NCI-H1417 (cell line): ENCODE results near the gene PPP1R14C.
A peak's percentile ranks its signal among the peaks of the same experiment; 100 is the strongest.

Source experiments
- DNase-seq, 3 experiments: peaks; one replicate each; lab custom pipeline; 2025; lab: John Stamatoyannopoulos, UW

Gene PPP1R14C

DNA sequence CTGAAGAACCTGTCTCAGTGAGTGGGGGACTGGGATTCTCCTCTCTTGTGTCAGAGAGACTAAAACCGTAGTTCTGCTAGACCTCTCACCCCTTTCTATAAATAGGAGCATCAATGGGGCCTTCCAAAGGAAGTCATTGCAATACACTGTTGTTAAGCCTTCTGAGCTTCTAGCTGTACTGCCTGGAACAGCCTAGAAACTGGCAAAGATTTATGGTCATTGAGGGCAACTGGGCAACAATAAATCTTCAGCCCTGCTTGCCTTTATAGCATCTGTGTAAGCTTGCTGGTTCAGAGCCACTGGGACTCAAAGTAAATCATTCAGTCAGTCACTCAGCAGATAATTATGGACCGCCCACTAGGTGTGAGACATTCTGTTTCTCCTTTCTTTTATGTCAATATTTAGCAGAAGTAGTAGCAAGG lies 53.2 kb downstream of the PPP1R14C start:
- peak; percentile 44 to 89 (median 63) for DNase-seq

DNA sequence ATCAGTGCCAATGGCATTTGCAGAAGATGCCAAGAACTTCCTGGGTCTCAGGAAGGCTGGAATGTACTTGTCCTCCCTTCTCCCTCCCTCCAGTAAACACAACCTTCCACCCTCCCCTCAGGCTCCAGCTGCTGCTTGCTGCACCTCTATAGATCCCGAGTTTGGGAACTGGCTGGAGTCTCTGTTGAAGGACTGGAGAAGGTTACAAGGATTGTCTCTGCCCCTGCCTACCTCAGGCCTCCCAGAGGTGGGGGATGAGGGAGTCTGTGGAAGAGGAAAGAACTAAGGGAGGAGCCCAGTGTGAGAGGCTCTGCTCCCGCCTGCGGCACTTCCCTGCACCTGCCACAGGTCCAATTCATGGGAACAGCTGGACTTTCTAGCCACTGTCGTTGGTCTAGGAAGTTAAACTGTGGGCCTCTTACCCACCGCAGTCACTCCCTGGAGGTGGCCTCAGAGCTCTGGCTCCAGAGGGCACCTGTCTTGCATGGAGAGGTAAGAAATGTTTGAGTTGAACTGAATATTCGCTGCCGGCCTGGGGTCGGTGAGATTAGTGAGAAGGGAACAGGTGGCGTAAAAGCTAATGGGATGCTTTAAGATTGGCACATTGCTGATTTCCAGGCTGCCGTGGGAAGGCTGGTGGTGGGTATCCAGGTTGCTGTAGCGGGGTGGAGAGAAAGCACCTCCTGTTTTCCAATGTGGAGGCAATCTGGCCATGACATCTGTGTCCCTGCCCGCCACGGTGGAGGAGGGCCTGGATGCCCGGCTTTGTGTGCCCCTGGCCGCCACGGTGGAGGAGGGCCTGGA lies 54.3 kb downstream of the PPP1R14C start:
- peak; percentile 39 to 76 (median 52) for DNase-seq

DNA sequence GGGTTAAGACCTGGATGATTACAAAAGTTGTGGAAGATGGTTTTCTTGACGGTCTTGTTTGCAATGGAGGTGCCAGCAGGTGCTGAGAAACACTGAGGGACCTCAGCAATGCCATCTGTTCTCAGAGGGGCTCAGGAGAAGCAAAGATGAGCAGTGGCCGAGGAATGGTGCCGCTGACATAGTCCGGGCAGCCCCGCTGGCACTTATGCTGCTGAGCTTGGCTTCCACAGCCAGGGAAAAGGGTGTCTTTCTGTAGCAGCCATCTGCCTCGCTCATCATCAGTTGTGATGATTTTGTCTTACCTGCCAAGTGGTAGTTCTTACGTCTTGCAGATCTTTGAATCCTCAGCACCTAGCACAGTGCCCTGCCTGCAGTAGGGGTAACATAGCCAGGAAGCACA lies 55.7 kb downstream of the PPP1R14C start:
- no peak for DNase-seq

DNA sequence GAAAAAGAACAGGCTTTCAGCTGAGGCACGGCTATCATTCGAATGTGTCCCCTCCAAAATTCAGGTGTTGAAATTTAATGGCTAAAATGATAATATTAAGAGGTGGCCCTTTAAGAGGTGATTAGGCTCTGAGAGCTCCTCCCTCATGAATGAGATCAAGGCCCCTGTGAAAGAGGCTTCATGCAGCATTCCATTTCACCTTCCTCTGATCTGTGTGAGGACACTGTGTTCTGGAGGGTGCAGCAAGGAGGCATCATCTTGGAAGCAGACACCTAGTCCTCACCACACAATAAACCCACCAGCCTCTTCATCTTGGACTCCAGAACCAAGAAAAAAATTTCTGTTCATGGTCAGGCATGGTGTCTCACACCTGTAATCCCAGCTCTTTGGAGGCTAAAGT lies 56.4 kb downstream of the PPP1R14C start:
- no peak for DNase-seq

GRCh38 chr6:150200428-150201100 lies 57.7 kb downstream of the PPP1R14C start:
- DNase-seq = peak in 1 of 3 experiments; percentile 8

DNA sequence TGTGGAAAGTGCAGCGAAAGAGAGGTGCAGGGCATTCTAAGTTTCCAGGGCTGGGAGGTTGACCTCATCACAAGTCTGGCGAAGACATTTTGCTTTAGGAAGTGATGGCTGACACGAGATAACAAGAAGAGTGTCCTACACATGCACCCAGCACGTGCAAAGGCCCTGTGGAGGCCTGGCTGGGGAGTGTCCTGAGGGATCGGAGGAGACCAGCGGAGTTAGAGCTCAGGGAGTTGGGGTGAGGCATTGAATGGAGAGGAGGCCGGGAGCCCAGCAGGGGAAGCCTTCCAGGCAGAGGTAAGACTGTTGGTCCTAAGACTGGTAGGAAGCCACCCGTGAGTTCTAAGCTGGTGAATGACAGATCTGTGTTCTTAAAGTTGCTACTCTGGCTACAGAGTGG lies 58.4 kb downstream of the PPP1R14C start:
- no peak for DNase-seq

GRCh38 chr6:150201772-150202329 lies 59.0 kb downstream of the PPP1R14C start:
- DNase-seq = no peak

DNA sequence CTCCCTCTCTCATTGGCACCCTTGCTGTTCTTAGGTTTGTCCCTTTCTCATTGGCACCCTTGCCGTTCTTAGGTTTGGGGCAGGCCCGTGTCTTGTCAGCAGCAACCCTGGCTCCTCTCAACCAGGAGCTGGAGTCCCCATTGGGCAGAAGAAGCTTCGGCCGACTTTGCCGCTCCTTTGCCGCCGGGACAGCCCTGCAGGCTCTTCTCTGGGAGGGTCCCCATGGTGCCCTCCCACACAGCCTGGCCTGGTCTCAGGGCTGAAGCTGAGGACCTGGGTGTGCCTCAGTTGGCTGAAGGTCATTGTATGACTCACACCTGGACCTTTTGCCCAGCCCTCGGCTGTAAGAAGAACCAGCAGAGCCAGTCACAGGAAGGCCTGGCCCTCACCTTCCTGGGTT lies 59.6 kb downstream of the PPP1R14C start:
- DNase-seq = no peak

DNA sequence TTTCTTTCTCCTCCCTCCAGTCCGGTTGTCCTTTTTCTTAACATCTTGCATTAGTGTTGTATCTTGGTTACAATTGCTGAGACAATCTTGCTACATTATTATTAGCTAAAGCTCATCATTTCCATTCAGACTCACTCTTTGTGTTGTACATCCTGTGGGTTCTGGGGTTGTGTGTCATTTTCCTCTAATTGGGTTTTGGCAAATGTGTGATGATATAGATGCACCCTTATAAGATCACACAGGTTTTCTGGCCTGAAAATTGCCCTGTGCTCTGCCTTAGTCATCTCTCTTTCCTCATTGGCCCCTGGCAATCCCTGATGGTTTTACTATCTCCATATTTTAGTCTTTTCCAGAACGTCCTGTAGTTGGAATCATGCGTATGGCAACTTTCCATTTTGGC lies 60.1 kb downstream of the PPP1R14C start:
- DNase-seq = no peak

GRCh38 chr6:150203378-150203777 lies 60.5 kb downstream of the PPP1R14C start:
- peak in 1 of 3 experiments; percentile 4 for DNase-seq

GRCh38 chr6:150203871-150204545 lies 61.2 kb downstream of the PPP1R14C start:
- DNase-seq = no peak

- peak in 1 of 3 experiments; percentile 57 for DNase-seq
Observed at GRCh38 chr6:150204705-150205472, 62.0 kb downstream of the PPP1R14C start.

GRCh38 chr6:150207931-150208570 lies 65.2 kb downstream of the PPP1R14C start:
- DNase-seq = no peak

DNA sequence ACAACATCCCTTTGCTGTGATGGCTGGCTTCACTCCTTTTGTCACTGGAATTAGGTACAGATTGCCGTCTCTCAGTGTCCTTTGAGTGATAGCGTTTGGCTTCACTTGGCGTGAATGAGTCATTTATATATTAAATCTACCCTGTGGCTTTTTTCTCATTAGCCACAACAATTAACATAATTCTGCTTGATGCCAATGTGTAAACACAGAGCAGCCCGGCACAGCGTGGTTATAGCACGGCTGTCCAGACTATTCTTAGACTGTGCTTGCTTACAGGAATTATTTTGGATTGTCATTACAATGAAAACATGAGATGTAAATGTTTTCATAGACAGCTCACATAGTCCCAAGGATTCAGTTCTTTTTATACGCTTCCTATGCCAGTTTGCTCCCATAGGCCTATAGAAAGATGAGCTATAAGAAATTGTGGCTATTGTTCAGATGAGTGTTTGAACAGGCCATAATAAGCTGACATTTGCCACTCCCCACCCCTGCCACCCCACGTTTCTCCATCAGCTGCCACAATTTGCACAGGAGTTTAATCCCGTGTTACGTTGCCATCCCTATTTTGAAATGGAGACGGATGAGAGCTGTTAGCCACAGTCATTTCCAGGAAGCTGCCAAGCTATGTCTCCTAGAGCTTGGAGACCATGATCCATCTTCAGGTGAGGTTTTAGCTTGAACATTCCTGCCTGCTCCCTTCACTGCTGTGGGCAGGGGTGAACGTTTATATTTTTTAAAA lies 65.9 kb downstream of the PPP1R14C start:
- peak; percentile 58 to 97 (median 90) for DNase-seq

- DNase-seq = no peak
Observed at GRCh38 chr6:150209415-150209814, 66.6 kb downstream of the PPP1R14C start.

- peak in 2 of 3 experiments; percentile 34 to 74 for DNase-seq
Observed at GRCh38 chr6:150211700-150212511, 69.1 kb downstream of the PPP1R14C start.

DNA sequence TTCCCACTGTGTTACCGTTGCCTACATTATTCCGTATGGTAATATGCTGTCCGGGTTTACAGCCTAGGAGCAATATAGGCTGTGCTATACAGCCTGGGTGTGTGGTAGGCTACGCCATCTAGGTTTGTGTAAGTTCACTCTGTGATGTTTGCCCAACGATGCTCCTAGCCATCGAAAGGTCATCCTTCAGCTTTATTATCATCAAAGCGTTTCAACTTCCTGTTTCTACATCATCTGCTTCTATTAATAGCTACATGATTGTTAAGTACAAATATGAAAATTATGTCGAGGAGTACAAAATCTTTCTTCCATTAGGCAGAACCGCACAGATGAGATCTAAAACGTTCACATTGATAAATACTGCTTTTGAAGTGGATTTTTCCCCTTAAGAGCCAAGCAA lies 69.9 kb downstream of the PPP1R14C start:
- DNase-seq = peak in 2 of 3 experiments; percentile 9 to 20

GRCh38 chr6:150213301-150213700 lies 70.5 kb downstream of the PPP1R14C start:
- no peak for DNase-seq

GRCh38 chr6:150214310-150214709 lies 71.5 kb downstream of the PPP1R14C start:
- DNase-seq = no peak
